ENCODE measurements around the gene RUNX2. TPM values are rescaled to one million over a fixed set of nuclear protein-coding genes. Genes with fewer than 3 reads are reported as not detected.
"Not testable (repeated sequence)": the region's sequence is repeated elsewhere in the genome, so short reads cannot be mapped to it uniquely, and the experiment has no call there.

RUNX2 gene
- total RNA-seq, 1 donor from 2014 or later, result 0.52 TPM

- no peaks in the 10 kb centered on the region for H3K36me3 ChIP-seq (ENCODE audit: control insufficient read depth in 3 of 3, insufficient read depth in 3 of 3, low read length in 3 of 3)
- H3K9me3 ChIP-seq (ENCODE audit: control insufficient read depth in 3 of 3, low read length in 3 of 3), result no peaks in the 10 kb centered on the region
- H3K27me3 ChIP-seq (ENCODE audit: control insufficient read depth in 3 of 3, insufficient read depth in 3 of 3, low read length in 3 of 3), result peaks cover 28 to 34% (median 32%) of the 10 kb centered on the region in 3 donors
- H3K4me3 ChIP-seq (ENCODE audit: low read length in 3 of 3), result peak overlapping the region in 2 of 3 donors; percentile 35 to 45
- no peak overlapping the region for H3K27ac ChIP-seq (ENCODE audit: low read depth, low read length)
- H3K4me1 ChIP-seq (ENCODE audit: control insufficient read depth in 3 of 3, insufficient read depth in 3 of 3, low read length in 3 of 3), result peaks cover 3 to 9% (median 5%) of the 10 kb centered on the region in 3 donors
- peak overlapping the region in 1 of 3 donors; percentile 54 for H3K9ac ChIP-seq (ENCODE audit: low read depth in 1 of 3, low read length in 3 of 3)
Observed at GRCh38 chr6:45663251-45664221, 335.4 kb downstream of the RUNX2 start.

GRCh38 chr6:45664707-45665106 lies 336.6 kb downstream of the RUNX2 start:
- H3K9ac ChIP-seq (ENCODE audit: low read depth in 1 of 3, low read length in 3 of 3), result no peak overlapping the region
- H3K4me3 ChIP-seq (ENCODE audit: low read length in 3 of 3), result no peak overlapping the region
- no peaks in the 10 kb centered on the region for H3K36me3 ChIP-seq (ENCODE audit: control insufficient read depth in 3 of 3, insufficient read depth in 3 of 3, low read length in 3 of 3)
- no peaks in the 10 kb centered on the region for H3K9me3 ChIP-seq (ENCODE audit: control insufficient read depth in 3 of 3, low read length in 3 of 3)
- no peak overlapping the region for H3K27ac ChIP-seq (ENCODE audit: low read depth, low read length)
- H3K4me1 ChIP-seq (ENCODE audit: control insufficient read depth in 3 of 3, insufficient read depth in 3 of 3, low read length in 3 of 3), result peaks cover 3 to 9% (median 5%) of the 10 kb centered on the region in 3 donors
- H3K27me3 ChIP-seq (ENCODE audit: control insufficient read depth in 3 of 3, insufficient read depth in 3 of 3, low read length in 3 of 3), result peaks cover 28 to 34% (median 32%) of the 10 kb centered on the region in 3 donors

- H3K4me1 ChIP-seq (ENCODE audit: control insufficient read depth in 3 of 3, insufficient read depth in 3 of 3, low read length in 3 of 3), result peaks cover 3 to 9% (median 5%) of the 10 kb centered on the region in 3 donors
- H3K36me3 ChIP-seq (ENCODE audit: control insufficient read depth in 3 of 3, insufficient read depth in 3 of 3, low read length in 3 of 3), result no peaks in the 10 kb centered on the region
- no peak overlapping the region for H3K4me3 ChIP-seq (ENCODE audit: low read length in 3 of 3)
- H3K27ac ChIP-seq (ENCODE audit: low read depth, low read length), result no peak overlapping the region
- H3K9me3 ChIP-seq (ENCODE audit: control insufficient read depth in 3 of 3, low read length in 3 of 3), result no peaks in the 10 kb centered on the region
- peaks cover 28 to 34% (median 32%) of the 10 kb centered on the region in 3 donors for H3K27me3 ChIP-seq (ENCODE audit: control insufficient read depth in 3 of 3, insufficient read depth in 3 of 3, low read length in 3 of 3)
- H3K9ac ChIP-seq (ENCODE audit: low read depth in 1 of 3, low read length in 3 of 3), result no peak overlapping the region
Observed at GRCh38 chr6:45665859-45666258, 337.7 kb downstream of the RUNX2 start.

- Histone ChIP-seq H3K4me3 (ENCODE audit: low read length in 3 of 3) (no peak overlapping the region), H3K9ac (ENCODE audit: low read depth in 1 of 3, low read length in 3 of 3) (no peak overlapping the region), H3K9me3 (ENCODE audit: control insufficient read depth in 3 of 3, low read length in 3 of 3) (no peaks in the 10 kb centered on the region), H3K27me3 (ENCODE audit: control insufficient read depth in 3 of 3, insufficient read depth in 3 of 3, low read length in 3 of 3) (peaks cover 28 to 34% (median 32%) of the 10 kb centered on the region in 3 donors), H3K36me3 (ENCODE audit: control insufficient read depth in 3 of 3, insufficient read depth in 3 of 3, low read length in 3 of 3) (no peaks in the 10 kb centered on the region), H3K27ac (ENCODE audit: low read depth, low read length) (no peak overlapping the region), H3K4me1 (ENCODE audit: control insufficient read depth in 3 of 3, insufficient read depth in 3 of 3, low read length in 3 of 3) (peaks cover 3 to 9% (median 5%) of the 10 kb centered on the region in 3 donors)
Observed at GRCh38 chr6:45666846-45667245, 338.7 kb downstream of the RUNX2 start.

- H3K27me3 ChIP-seq (ENCODE audit: control insufficient read depth in 3 of 3, insufficient read depth in 3 of 3, low read length in 3 of 3), result peaks cover 28 to 33% (median 30%) of the 10 kb centered on the region in 3 donors
- H3K9ac ChIP-seq (ENCODE audit: low read depth in 1 of 3, low read length in 3 of 3), result no peak overlapping the region
- H3K4me1 ChIP-seq (ENCODE audit: control insufficient read depth in 3 of 3, insufficient read depth in 3 of 3, low read length in 3 of 3), result peaks cover 3 to 9% (median 5%) of the 10 kb centered on the region in 3 donors
Observed at GRCh38 chr6:45667300-45667699, 339.2 kb downstream of the RUNX2 start.

GRCh38 chr6:45667766-45668165 lies 339.6 kb downstream of the RUNX2 start:
- Histone ChIP-seq H3K36me3 (ENCODE audit: control insufficient read depth in 3 of 3, insufficient read depth in 3 of 3, low read length in 3 of 3) (no peaks in the 10 kb centered on the region), H3K9me3 (ENCODE audit: control insufficient read depth in 3 of 3, low read length in 3 of 3) (no peaks in the 10 kb centered on the region), H3K4me1 (ENCODE audit: control insufficient read depth in 3 of 3, insufficient read depth in 3 of 3, low read length in 3 of 3) (peaks cover 3 to 9% (median 5%) of the 10 kb centered on the region in 3 donors), H3K27me3 (ENCODE audit: control insufficient read depth in 3 of 3, insufficient read depth in 3 of 3, low read length in 3 of 3) (peaks cover 24 to 28% (median 28%) of the 10 kb centered on the region in 3 donors), H3K27ac (ENCODE audit: low read depth, low read length) (no peak overlapping the region), H3K9ac (ENCODE audit: low read depth in 1 of 3, low read length in 3 of 3) (no peak overlapping the region), H3K4me3 (ENCODE audit: low read length in 3 of 3) (no peak overlapping the region)

More at GRCh38 chr6:45667300-45667699, 339.2 kb downstream of the RUNX2 start:
- Histone ChIP-seq H3K4me3 (ENCODE audit: low read length in 3 of 3) (no peak overlapping the region), H3K9me3 (ENCODE audit: control insufficient read depth in 3 of 3, low read length in 3 of 3) (no peaks in the 10 kb centered on the region), H3K36me3 (ENCODE audit: control insufficient read depth in 3 of 3, insufficient read depth in 3 of 3, low read length in 3 of 3) (no peaks in the 10 kb centered on the region), H3K27ac (ENCODE audit: low read depth, low read length) (no peak overlapping the region)

- Histone ChIP-seq H3K9me3 (ENCODE audit: control insufficient read depth in 3 of 3, low read length in 3 of 3) (no peaks in the 10 kb centered on the region), H3K4me1 (ENCODE audit: control insufficient read depth in 3 of 3, insufficient read depth in 3 of 3, low read length in 3 of 3) (peaks cover 3 to 6% (median 5%) of the 10 kb centered on the region in 3 donors), H3K27ac (ENCODE audit: low read depth, low read length) (no peak overlapping the region), H3K4me3 (ENCODE audit: low read length in 3 of 3) (no peak overlapping the region), H3K27me3 (ENCODE audit: control insufficient read depth in 3 of 3, insufficient read depth in 3 of 3, low read length in 3 of 3) (peaks cover 15 to 19% (median 18%) of the 10 kb centered on the region in 3 donors), H3K9ac (ENCODE audit: low read depth in 1 of 3, low read length in 3 of 3) (no peak overlapping the region), H3K36me3 (ENCODE audit: control insufficient read depth in 3 of 3, insufficient read depth in 3 of 3, low read length in 3 of 3) (no peaks in the 10 kb centered on the region)
Observed at GRCh38 chr6:45668705-45669104, 340.6 kb downstream of the RUNX2 start.

GRCh38 chr6:45673167-45673566 lies 345.0 kb downstream of the RUNX2 start:
- not testable (repeated sequence) for H3K27ac ChIP-seq (ENCODE audit: low read depth, low read length); H3K4me1 ChIP-seq (ENCODE audit: control insufficient read depth in 3 of 3, insufficient read depth in 3 of 3, low read length in 3 of 3); H3K36me3 ChIP-seq (ENCODE audit: control insufficient read depth in 3 of 3, insufficient read depth in 3 of 3, low read length in 3 of 3); H3K4me3 ChIP-seq (ENCODE audit: low read length in 3 of 3); H3K27me3 ChIP-seq (ENCODE audit: control insufficient read depth in 3 of 3, insufficient read depth in 3 of 3, low read length in 3 of 3); H3K9me3 ChIP-seq (ENCODE audit: control insufficient read depth in 3 of 3, low read length in 3 of 3); H3K9ac ChIP-seq (ENCODE audit: low read depth in 1 of 3, low read length in 3 of 3)

GRCh38 chr6:45675166-45675565 lies 347.0 kb downstream of the RUNX2 start:
- H3K36me3 ChIP-seq (ENCODE audit: control insufficient read depth in 3 of 3, insufficient read depth in 3 of 3, low read length in 3 of 3); H3K4me1 ChIP-seq (ENCODE audit: control insufficient read depth in 3 of 3, insufficient read depth in 3 of 3, low read length in 3 of 3); H3K9ac ChIP-seq (ENCODE audit: low read depth in 1 of 3, low read length in 3 of 3); H3K4me3 ChIP-seq (ENCODE audit: low read length in 3 of 3); H3K9me3 ChIP-seq (ENCODE audit: control insufficient read depth in 3 of 3, low read length in 3 of 3); H3K27ac ChIP-seq (ENCODE audit: low read depth, low read length); H3K27me3 ChIP-seq (ENCODE audit: control insufficient read depth in 3 of 3, insufficient read depth in 3 of 3, low read length in 3 of 3): not testable (repeated sequence)

GRCh38 chr6:45675634-45676033 lies 347.5 kb downstream of the RUNX2 start:
- peaks cover 0 to 4% (median 0%) of the 10 kb centered on the region in 3 donors for H3K4me1 ChIP-seq (ENCODE audit: control insufficient read depth in 3 of 3, insufficient read depth in 3 of 3, low read length in 3 of 3)
- H3K27ac ChIP-seq (ENCODE audit: low read depth, low read length), result no peak overlapping the region
- peaks cover 0 to 8% (median 3%) of the 10 kb centered on the region in 3 donors for H3K27me3 ChIP-seq (ENCODE audit: control insufficient read depth in 3 of 3, insufficient read depth in 3 of 3, low read length in 3 of 3)
- no peak overlapping the region for H3K4me3 ChIP-seq (ENCODE audit: low read length in 3 of 3)
- no peaks in the 10 kb centered on the region for H3K36me3 ChIP-seq (ENCODE audit: control insufficient read depth in 3 of 3, insufficient read depth in 3 of 3, low read length in 3 of 3)
- H3K9ac ChIP-seq (ENCODE audit: low read depth in 1 of 3, low read length in 3 of 3), result no peak overlapping the region
- peaks cover 0 to 2% (median 1%) of the 10 kb centered on the region in 3 donors for H3K9me3 ChIP-seq (ENCODE audit: control insufficient read depth in 3 of 3, low read length in 3 of 3)

All from skeletal muscle tissue (tissue), 4 donors.